HepG2 (cell line): ENCODE data around the gene RPL36AL. TPM values are rescaled to one million over a fixed set of nuclear protein-coding genes. Genes with fewer than 3 reads are reported as not detected.

ENCODE experiments used
- ATAC-seq: fragments of 200-7000 bp; cut with Tn5 transposase; 3 replicates; pipeline ENCODE4 v1.9.1; 2020; ENCODE audit warnings: mild to moderate bottlenecking, moderate library complexity
- BruUV-seq: library from RNA; stranded (reverse); fragments of 400-500 nt; replicated peaks from 2 replicates; lab custom pipeline; 2021; lab: Mats Ljungman, UMichigan
- CTCF ChIA-PET: fragments of 300-600 bp; formaldehyde crosslinking; extraction: SDS; loops from one replicate; lab custom pipeline; 2021; ENCODE audit warnings: low total read pairs, inconsistent platforms, low intra/inter-chr PET ratio; lab: Yijun Ruan, JAX
- POLR2A ChIA-PET: fragments of 350-600 bp; sonication (Branson Sonifier 250); formaldehyde crosslinking; loops from one replicate; lab custom pipeline; 2020; ENCODE audit warnings: antibody characterized with exemption, inconsistent platforms; lab: Yijun Ruan, JAX
- DNase-seq: peaks from one replicate; pipeline ENCODE4 v3.0.0-alpha.2; 2015; ENCODE audit warnings: low spot score
- FAIRE-seq: peaks from 3 replicates; lab custom pipeline; 2011; peaks lifted over from hg19 to GRCh38; lab: Jason Lieb, UNC
- H2AFZ ChIP-seq: one replicate; pipeline ENCODE4 v1.6.1; 2011; ENCODE audit warnings: low read length, inconsistent platforms
- H3K27ac ChIP-seq: fragments of 300-600 bp; 3 replicates; pipeline ENCODE4 v1.8.0; 2011; ENCODE audit warnings: mixed run types, mild to moderate bottlenecking, mixed read lengths, low read length, inconsistent platforms; ENCODE audit not compliant: insufficient read depth; ENCODE audit errors: extremely low read length
- H3K27me3 ChIP-seq, 2 experiments: fragments of 200-600 bp in 1 of 2; 2 replicates in 1 of 2; 3 replicates in 1 of 2; pipeline versions ENCODE4 v1.6.0 to v1.8.0; 2011; ENCODE audit warnings: low read length in 2 of 2, mild to moderate bottlenecking in 2 of 2, moderate library complexity in 2 of 2, inconsistent platforms in 1 of 2; ENCODE audit not compliant: insufficient read depth in 2 of 2, control insufficient read depth in 1 of 2
- H3K36me3 ChIP-seq, 2 experiments: fragments of 200-600 bp in 1 of 2; replicated peaks in 1 of 2; 2 replicates in 1 of 2; 3 replicates in 1 of 2; pipeline versions ENCODE4 v1.5.1 to v1.8.0; 2011; ENCODE audit warnings: low read length in 2 of 2, inconsistent platforms in 1 of 2; ENCODE audit not compliant: insufficient read depth in 2 of 2, control insufficient read depth in 1 of 2
- H3K4me1 ChIP-seq: 2 replicates; pipeline ENCODE4 v1.5.1; 2012; ENCODE audit warnings: low read length, inconsistent platforms; ENCODE audit not compliant: insufficient read depth
- H3K4me2 ChIP-seq: 2 replicates; pipeline ENCODE4 v1.6.0; 2011; ENCODE audit warnings: low read depth, low read length, inconsistent platforms
- H3K4me3 ChIP-seq, 3 experiments: fragments of 200-600 bp in 1 of 3; sonication (generic), shearing (Covaris generic) in 1 of 3; replicated peaks in 1 of 3; 2 replicates each; pipeline ENCODE4 v1.5.1; 2011 to 2016; ENCODE audit warnings: low read length in 3 of 3, inconsistent platforms in 2 of 3, low read depth in 2 of 3, mild to moderate bottlenecking in 2 of 3, control low read depth in 1 of 3, mixed read lengths in 1 of 3; ENCODE audit not compliant: insufficient read depth in 1 of 3
- H3K79me2 ChIP-seq: one replicate; pipeline ENCODE4 v1.6.1; 2011; ENCODE audit warnings: low read length, inconsistent platforms; ENCODE audit not compliant: insufficient read depth
- H3K9ac ChIP-seq: 2 replicates; pipeline ENCODE4 v1.6.0; 2011; ENCODE audit warnings: mild to moderate bottlenecking, low read depth, low read length, inconsistent platforms; ENCODE audit not compliant: insufficient read depth
- H3K9me3 ChIP-seq: 2 replicates; pipeline ENCODE4 v1.5.1; 2012; ENCODE audit warnings: mild to moderate bottlenecking, low read length
- H4K20me1 ChIP-seq: 2 replicates; pipeline ENCODE4 v1.6.0; 2011; ENCODE audit warnings: inconsistent platforms, mild to moderate bottlenecking, low read length, moderate library complexity; ENCODE audit not compliant: insufficient read depth
- ARNTL ChIP-seq: sonication (generic); formaldehyde crosslinking; IDR thresholded peaks from 2 replicates; pipeline ENCODE4 v1.4.0; 2020; ENCODE audit warnings: mild to moderate bottlenecking, missing genetic modification reagents
- GABPB1 ChIP-seq: IDR thresholded peaks from 2 replicates; pipeline ENCODE4 v1.6.1; 2016; ENCODE audit warnings: mild to moderate bottlenecking, missing genetic modification reagents, moderate library complexity, missing compliant biosample characterization
- MIER3 ChIP-seq: IDR thresholded peaks from 2 replicates; pipeline ENCODE4 v1.6.1; 2016; ENCODE audit warnings: missing compliant biosample characterization, borderline replicate concordance
- RBFOX2 ChIP-seq: fragments of 200-400 bp; formaldehyde crosslinking; IDR thresholded peaks from 2 replicates; pipeline ENCODE4 v1.6.1; 2017; ENCODE audit warnings: low read depth, mild to moderate bottlenecking, low read length
- SNAI1 ChIP-seq: sonication (generic); formaldehyde crosslinking; IDR thresholded peaks from 2 replicates; pipeline ENCODE4 v1.5.0; 2020; ENCODE audit warnings: mild to moderate bottlenecking, missing genetic modification reagents, borderline replicate concordance
- ZNF598 ChIP-seq: sonication (generic); formaldehyde crosslinking; IDR thresholded peaks from 2 replicates; pipeline ENCODE4 v1.5.1; 2020; ENCODE audit warnings: mild to moderate bottlenecking, missing genetic modification reagents, borderline replicate concordance
- WGBS: methylation state at CpG from one replicate; pipeline ENCODE4 v1.1.6; 2017; ENCODE audit warnings: low lambda C conversion rate; 5-methylcytosine and 5-hydroxymethylcytosine counted together
- in situ Hi-C: cut with HindIII; loops from 2 replicates; pipeline ENCODE4 v1.10.0; 2017; ENCODE audit warnings: low pct_unique_long_range_greater_than_20kb; ENCODE audit not compliant: extremely low pct_ligation_motif_present
- intact Hi-C: fragments of 100-400 bp; cut with micrococcal nuclease; formaldehyde crosslinking; loops from one replicate; pipeline ENCODE4 v1.10.0; 2022; ENCODE audit not compliant: unreplicated experiment
- polyA plus RNA-seq, 8 experiments: library from polyadenylated mRNA; depleted of rRNA in 3 of 8; stranded (reverse) in 7 of 8; unstranded in 1 of 8; fragments of >200 nt; fragmentation: Illumina TruSeq in 4 of 8; extraction: Trizol in 4 of 8; gene quantifications; 2 replicates each; pipeline versions ENCODE4 v1.2.1 to v1.2.3, GENCODE V29; 2011 to 2016; ENCODE audit warnings: low read depth in 4 of 8, missing spikeins in 1 of 8, mixed read lengths in 1 of 8; ENCODE audit not compliant: insufficient read depth in 1 of 8
- total RNA-seq, 5 experiments: library from RNA; depleted of rRNA; stranded (reverse); fragments of >200 nt; fragmentation: Illumina TruSeq; extraction: Trizol; gene quantifications; 2 replicates each; pipeline ENCODE4 v1.2.3, GENCODE V29; 2016; ENCODE audit warnings: low read depth in 1 of 5
- TF ChIP-seq, protein P1 (sequence below): sonication (generic); formaldehyde crosslinking; IDR thresholded peaks from 2 replicates; pipeline ENCODE4 v1.4.0; 2020; ENCODE audit warnings: mild to moderate bottlenecking, missing genetic modification reagents

The RPL36AL gene
- total and polyA plus RNA-seq, 2 of the 13 experiments (the other 11 are each of a cell fraction or from before 2014, with no cell fraction given), result 90.0 to 294 TPM

DNA sequence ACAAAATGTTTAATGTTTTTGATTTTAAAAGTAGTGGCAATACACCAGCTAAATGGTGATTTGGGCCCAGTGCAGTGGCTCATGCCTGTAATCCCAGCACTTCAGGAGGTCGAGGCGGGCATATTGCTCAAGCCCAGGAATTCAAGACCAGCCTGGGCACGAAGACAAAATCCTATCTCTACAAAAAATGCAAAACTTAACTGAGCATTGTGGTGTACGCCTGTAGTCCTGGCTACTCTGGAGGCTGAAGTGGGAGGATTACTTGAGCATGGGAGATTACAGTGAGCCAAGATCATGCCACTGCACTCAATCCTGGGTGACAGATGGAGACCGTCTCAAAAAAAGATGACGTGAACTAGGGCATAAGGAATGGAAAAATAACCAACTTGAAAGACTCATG is 4.7 kb downstream of the RPL36AL start:
- no peak overlapping the region for H3K4me2 ChIP-seq
- TF ChIP-seq GABPB1 (CRISPR knock-in tag) (no peak), ARNTL (no peak), MIER3 (CRISPR knock-in tag) (no peak), RBFOX2 (0 out of 2 replicates have a peak, but pooled peaks have one; percentile 9), ZNF598 (CRISPR knock-in tag) (no peak), SNAI1 (CRISPR knock-in tag) (no peak)
- TF ChIP-seq, protein P1, sequence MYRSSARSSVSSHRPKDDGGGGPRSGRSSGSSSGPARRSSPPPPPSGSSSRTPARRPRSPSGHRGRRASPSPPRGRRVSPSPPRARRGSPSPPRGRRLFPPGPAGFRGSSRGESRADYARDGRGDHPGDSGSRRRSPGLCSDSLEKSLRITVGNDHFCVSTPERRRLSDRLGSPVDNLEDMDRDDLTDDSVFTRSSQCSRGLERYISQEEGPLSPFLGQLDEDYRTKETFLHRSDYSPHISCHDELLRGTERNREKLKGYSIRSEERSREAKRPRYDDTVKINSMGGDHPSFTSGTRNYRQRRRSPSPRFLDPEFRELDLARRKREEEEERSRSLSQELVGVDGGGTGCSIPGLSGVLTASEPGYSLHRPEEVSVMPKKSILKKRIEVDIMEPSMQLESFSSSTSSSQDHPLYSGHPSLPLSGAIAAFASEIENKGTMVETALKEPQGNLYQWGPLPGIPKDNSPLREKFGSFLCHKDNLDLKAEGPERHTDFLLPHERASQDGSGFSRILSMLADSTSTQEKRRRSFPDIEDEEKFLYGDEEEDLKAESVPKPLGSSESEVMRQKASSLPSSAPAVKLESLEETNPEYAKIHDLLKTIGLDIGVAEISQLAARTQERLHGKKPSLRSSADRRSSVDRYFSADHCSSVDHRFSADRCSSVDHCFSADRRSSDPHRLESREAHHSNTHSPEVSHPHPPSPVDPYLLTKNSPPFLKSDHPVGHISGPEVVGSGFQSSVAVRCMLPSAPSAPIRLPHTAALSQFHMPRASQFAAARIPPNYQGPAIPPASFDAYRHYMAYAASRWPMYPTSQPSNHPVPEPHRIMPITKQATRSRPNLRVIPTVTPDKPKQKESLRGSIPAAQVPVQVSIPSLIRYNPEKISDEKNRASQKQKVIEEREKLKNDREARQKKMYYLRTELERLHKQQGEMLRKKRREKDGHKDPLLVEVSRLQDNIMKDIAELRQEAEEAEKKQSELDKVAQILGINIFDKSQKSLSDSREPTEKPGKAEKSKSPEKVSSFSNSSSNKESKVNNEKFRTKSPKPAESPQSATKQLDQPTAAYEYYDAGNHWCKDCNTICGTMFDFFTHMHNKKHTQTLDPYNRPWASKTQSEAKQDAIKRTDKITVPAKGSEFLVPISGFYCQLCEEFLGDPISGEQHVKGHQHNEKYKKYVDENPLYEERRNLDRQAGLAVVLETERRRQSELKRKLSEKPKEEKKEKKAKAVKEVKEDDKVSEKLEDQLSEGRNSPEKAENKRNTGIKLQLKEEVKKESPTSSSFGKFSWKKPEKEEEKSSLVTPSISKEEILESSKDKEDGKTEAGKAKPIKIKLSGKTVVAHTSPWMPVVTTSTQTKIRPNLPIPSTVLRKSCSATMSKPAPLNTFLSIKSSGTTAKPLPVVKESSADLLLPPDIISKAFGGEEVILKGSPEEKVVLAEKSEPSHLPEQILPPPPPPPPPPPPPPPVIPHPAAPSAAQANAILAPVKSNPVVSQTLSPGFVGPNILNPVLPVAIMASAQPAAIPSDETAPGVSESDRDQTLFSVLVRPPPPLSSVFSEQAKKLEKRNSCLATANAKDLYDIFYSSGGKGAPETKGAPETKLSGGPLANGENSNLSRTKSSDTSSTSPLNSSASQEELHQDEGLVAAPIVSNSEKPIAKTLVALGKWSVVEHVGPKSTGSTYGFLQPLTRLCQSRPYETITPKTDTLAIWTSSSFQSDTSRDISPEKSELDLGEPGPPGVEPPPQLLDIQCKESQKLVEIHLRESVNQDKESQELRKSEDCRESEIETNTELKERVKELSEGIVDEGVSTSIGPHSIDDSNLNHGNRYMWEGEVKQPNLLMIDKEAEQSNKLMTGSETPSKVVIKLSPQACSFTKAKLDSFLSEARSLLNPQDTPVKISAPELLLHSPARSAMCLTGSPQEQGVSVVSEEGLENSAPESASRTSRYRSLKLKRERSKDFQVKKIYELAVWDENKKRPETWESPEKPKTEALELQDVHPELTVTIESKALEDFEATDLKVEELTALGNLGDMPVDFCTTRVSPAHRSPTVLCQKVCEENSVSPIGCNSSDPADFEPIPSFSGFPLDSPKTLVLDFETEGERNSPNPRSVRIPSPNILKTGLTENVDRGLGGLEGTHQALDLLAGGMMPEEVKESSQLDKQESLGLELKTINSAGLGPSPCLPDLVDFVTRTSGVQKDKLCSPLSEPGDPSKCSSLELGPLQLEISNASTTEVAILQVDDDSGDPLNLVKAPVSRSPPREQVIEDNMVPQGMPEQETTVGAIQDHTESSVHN (CRISPR knock-in tag), result no peak
- no peaks in the 10 kb centered on the region; a peak in 1 of 5 replicates for H3K27me3 ChIP-seq
- H3K79me2 ChIP-seq, result peaks cover 28% of the 10 kb centered on the region
- no peak overlapping the region for H3K9ac ChIP-seq
- DNase-seq, result no peak
- no peak overlapping the region for H2AFZ ChIP-seq
- H3K36me3 ChIP-seq, result peaks cover 1 to 14% of the 10 kb centered on the region in 2 experiments; a peak in 2 of 5 replicates
- in situ Hi-C loops, result no loop called here
- ChIA-PET POLR2A (no interaction called here), CTCF (no interaction called here)
- no TSS peak for BruUV-seq
- intact Hi-C loops, result no loop called here
- H3K4me3 ChIP-seq, result no peak overlapping the region
- WGBS, result 94% methylated on average over 6 of the region's 6 CpGs
- H4K20me1 ChIP-seq, result no peaks in the 10 kb centered on the region; the same call in 1 of the 2 replicates
- peaks cover 34% of the 10 kb centered on the region for H3K4me1 ChIP-seq
- FAIRE-seq, result no peak
- no peaks in the 10 kb centered on the region for H3K9me3 ChIP-seq
- no peak for ATAC-seq
- no peak overlapping the region for H3K27ac ChIP-seq
